RWPE2 (cell line): Measurements from ENCODE around the gene CAMSAP3.

Experiments
- ATAC-seq: fragments of 200-7000 bp; cut with Tn5 transposase; 3 replicates; pipeline ENCODE4 v1.9.1; 2021; ENCODE audit warnings: low read depth
- DNase-seq: peaks from one replicate; pipeline ENCODE4 v3.0.0-alpha.2; 2020; ENCODE audit warnings: low spot score
- H3K27ac ChIP-seq: fragments of 450-650 bp; 2 replicates; pipeline ENCODE4 v1.5.1; 2017; ENCODE audit warnings: mild to moderate bottlenecking; ENCODE audit not compliant: poor library complexity, severe bottlenecking
- H3K27me3 ChIP-seq: fragments of 250-450 bp; sonication (Bioruptor Pico); 2 replicates; pipeline ENCODE4 v1.5.1; 2021; ENCODE audit warnings: mild to moderate bottlenecking, moderate library complexity; ENCODE audit not compliant: insufficient read depth, poor library complexity, severe bottlenecking
- H3K36me3 ChIP-seq: fragments of 250-450 bp; sonication (Bioruptor Pico); 2 replicates; pipeline ENCODE4 v1.5.1; 2020; ENCODE audit warnings: low read depth, mild to moderate bottlenecking, moderate library complexity
- H3K4me1 ChIP-seq: fragments of 250-450 bp; sonication (Bioruptor Pico); 2 replicates; pipeline ENCODE4 v1.5.1; 2021; ENCODE audit warnings: mild to moderate bottlenecking, moderate library complexity; ENCODE audit not compliant: insufficient read depth, poor library complexity, severe bottlenecking
- H3K4me3 ChIP-seq: fragments of 250-450 bp; sonication (Bioruptor Pico); 2 replicates; pipeline ENCODE4 v1.5.1; 2021; ENCODE audit warnings: mild to moderate bottlenecking, moderate library complexity; ENCODE audit not compliant: severe bottlenecking
- H3K9me3 ChIP-seq: fragments of 250-450 bp; sonication (Bioruptor Pico); 2 replicates; pipeline ENCODE4 v1.5.1; 2021; ENCODE audit warnings: mild to moderate bottlenecking, moderate library complexity; ENCODE audit not compliant: severe bottlenecking
- CTCF ChIP-seq: fragments of 450-650 bp; IDR thresholded peaks from one replicate; pipeline ENCODE4 v1.5.1; 2017; ENCODE audit warnings: mild to moderate bottlenecking, moderate library complexity; ENCODE audit not compliant: poor library complexity, severe bottlenecking

Gene CAMSAP3

GRCh38 chr19:7625763-7626372 is 30.2 kb downstream of the CAMSAP3 start:
- no peak for ATAC-seq
- peaks cover 39% of the 10 kb centered on the region for H3K36me3 ChIP-seq

GRCh38 chr19:7627166-7627565 is 31.5 kb downstream of the CAMSAP3 start:
- H3K9me3 ChIP-seq, result no peaks in the 10 kb centered on the region
- H3K36me3 ChIP-seq, result peaks cover 31% of the 10 kb centered on the region
- no peak for DNase-seq
- no peak for TF ChIP-seq CTCF
- peaks cover 5% of the 10 kb centered on the region for H3K4me1 ChIP-seq
- no peak overlapping the region for H3K27ac ChIP-seq
- H3K27me3 ChIP-seq, result no peaks in the 10 kb centered on the region
- no peak overlapping the region for H3K4me3 ChIP-seq
- no peak for ATAC-seq

More at GRCh38 chr19:7625763-7626372, 30.2 kb downstream of the CAMSAP3 start:
- no peak for DNase-seq
- no peak for TF ChIP-seq CTCF
- H3K4me3 ChIP-seq, result no peak overlapping the region
- H3K4me1 ChIP-seq, result peaks cover 4% of the 10 kb centered on the region
- no peaks in the 10 kb centered on the region for H3K9me3 ChIP-seq
- no peaks in the 10 kb centered on the region for H3K27me3 ChIP-seq
- H3K27ac ChIP-seq, result no peak overlapping the region

GRCh38 chr19:7628589-7629311 is 33.1 kb downstream of the CAMSAP3 start:
- H3K36me3 ChIP-seq, result peaks cover 21% of the 10 kb centered on the region

GRCh38 chr19:7629347-7630054 is 33.8 kb downstream of the CAMSAP3 start, which contains the start of the genes PET100 and XAB2:
Gene PET100 (plus strand): TSS chr19:7629793. CDS start chr19:7629834, 41 bp downstream.
Gene XAB2 (minus strand): TSS chr19:7629545. CDS start chr19:7629527, 18 bp downstream.
- Histone ChIP-seq H3K36me3 (peaks cover 21% of the 10 kb centered on the region), H3K27me3 (no peaks in the 10 kb centered on the region), H3K4me1 (peaks cover 5% of the 10 kb centered on the region), H3K27ac (peak within 1 kb of the TSS; percentile 15), H3K4me3 (peak within 1 kb of the TSS; percentile 91), H3K9me3 (no peaks in the 10 kb centered on the region)
- TF ChIP-seq CTCF, result no peak
- ATAC-seq, result peak; percentile 93
- DNase-seq, result peak; percentile 93

More at GRCh38 chr19:7628589-7629311, 33.1 kb downstream of the CAMSAP3 start:
- no peak for DNase-seq
- Histone ChIP-seq H3K27me3 (no peaks in the 10 kb centered on the region), H3K27ac (peak overlapping the region; percentile 15), H3K4me1 (peaks cover 5% of the 10 kb centered on the region), H3K9me3 (no peaks in the 10 kb centered on the region), H3K4me3 (peak overlapping the region; percentile 91)
- no peak for ATAC-seq
- no peak for TF ChIP-seq CTCF
